Activated CD4-positive, alpha-beta memory T cell treated with anti-CD3 and anti-CD28 coated beads, Interleukin-2, amount 10 ng/mL, durations not matched to agents 7 days and 5 days (primary cell): ENCODE data around the gene SHC1. TPM values are rescaled to one million over a fixed set of nuclear protein-coding genes. Genes with fewer than 3 reads are reported as not detected.

Source experiments
- CTCF ChIA-PET: fragments of 350-600 bp; sonication (Branson Sonifier 250); formaldehyde crosslinking; loops from one replicate; lab custom pipeline; 2021; ENCODE audit warnings: antibody characterized with exemption, inconsistent platforms; lab: Charles Lee
- POLR2A ChIA-PET: fragments of 350-600 bp; sonication (Branson Sonifier 250); formaldehyde crosslinking; loops from one replicate; lab custom pipeline; 2021; ENCODE audit warnings: antibody characterized with exemption; lab: Charles Lee
- DNase-seq: peaks from one replicate; pipeline ENCODE4 v3.0.0-alpha.2; 2020
- H3K27ac Mint-ChIP-seq: one replicate; pipeline ENCODE4 v1.8.0; 2021; ENCODE audit warnings: mild to moderate bottlenecking, mixed read lengths
- H3K27me3 Mint-ChIP-seq: one replicate; pipeline ENCODE4 v1.8.0; 2021; ENCODE audit warnings: mixed read lengths
- H3K36me3 Mint-ChIP-seq: one replicate; pipeline ENCODE4 v1.8.0; 2021; ENCODE audit warnings: low read depth, mixed read lengths
- H3K4me1 Mint-ChIP-seq: one replicate; pipeline ENCODE4 v1.8.0; 2021; ENCODE audit warnings: mixed read lengths
- H3K4me3 Mint-ChIP-seq: one replicate; pipeline ENCODE4 v1.8.0; 2021; ENCODE audit warnings: mild to moderate bottlenecking, mixed read lengths
- H3K9me3 Mint-ChIP-seq: one replicate; pipeline ENCODE4 v1.8.0; 2021; ENCODE audit warnings: mixed read lengths
- total RNA-seq, 2 experiments: library from RNA; stranded (reverse); gene quantifications; one replicate each; pipeline ENCODE4 v1.2.3, GENCODE V29; 2021

The SHC1 gene
- total RNA-seq, 2 experiments from 2014 or later = 80.7 to 80.8 TPM

GRCh38 chr1:155006601-155007101 lies 36.1 kb upstream of the SHC1 start:
- ChIA-PET POLR2A (interaction anchor here (1.0 to 14.7 kb wide), 9 partner anchors 8 to 70 kb away, joined by 3 to 203 read pairs (median 9); partner anchors contain the start of genes CKS1B, FLAD1, LENEP and PMVK), CTCF (interaction anchor here (0.7 to 6.2 kb wide), 7 partner anchors 11 to 166 kb away, joined by 3 to 39 read pairs (median 4); partner anchors contain the start of genes FLAD1, KRTCAP2 and PBXIP1)
- H3K27me3 Mint-ChIP-seq = no peaks in the 10 kb centered on the region
- peaks cover 44% of the 10 kb centered on the region for H3K36me3 Mint-ChIP-seq
- peak overlapping the region; percentile 50 for H3K4me3 Mint-ChIP-seq
- DNase-seq = peak; percentile 58
- H3K27ac Mint-ChIP-seq = peak overlapping the region; percentile 90
- H3K4me1 Mint-ChIP-seq = peaks cover 60% of the 10 kb centered on the region
- no peaks in the 10 kb centered on the region for H3K9me3 Mint-ChIP-seq

GRCh38 chr1:155005076-155006011 lies 34.8 kb upstream of the SHC1 start:
- no peaks in the 10 kb centered on the region for H3K27me3 Mint-ChIP-seq
- peak overlapping the region; percentile 50 for H3K4me3 Mint-ChIP-seq
- H3K36me3 Mint-ChIP-seq = peaks cover 38% of the 10 kb centered on the region
- peak; percentile 39 for DNase-seq
- H3K27ac Mint-ChIP-seq = peak overlapping the region; percentile 90
- no peaks in the 10 kb centered on the region for H3K9me3 Mint-ChIP-seq
- H3K4me1 Mint-ChIP-seq = peaks cover 51% of the 10 kb centered on the region
- CTCF ChIA-PET = interaction anchor here (6.2 kb wide), 1 partner anchor 12 kb away, joined by 39 read pairs; no protein-coding TSS in a partner anchor
- POLR2A ChIA-PET = interaction anchor here (0.6 to 13.2 kb wide), 10 partner anchors 8 to 69 kb away, joined by 3 to 203 read pairs (median 6); partner anchors contain the start of genes FLAD1, PMVK and PYGO2

- Mint-ChIP-seq H3K36me3 (peaks cover 30% of the 10 kb centered on the region), H3K4me1 (peaks cover 52% of the 10 kb centered on the region), H3K27me3 (no peaks in the 10 kb centered on the region), H3K27ac (peak overlapping the region; percentile 90), H3K4me3 (peak overlapping the region; percentile 90), H3K9me3 (no peaks in the 10 kb centered on the region)
- no peak for DNase-seq
- POLR2A ChIA-PET = interaction anchor here (0.6 to 13.2 kb wide), 5 partner anchors 9 to 44 kb away, joined by 3 to 203 read pairs (median 3); partner anchors contain the start of gene CKS1B
- CTCF ChIA-PET = interaction anchor here (6.2 kb wide), 1 partner anchor 13 kb away, joined by 39 read pairs; no protein-coding TSS in a partner anchor
These were observed 34.0 kb upstream of the SHC1 start for GRCh38 chr1:155004352-155005075.

- Mint-ChIP-seq H3K9me3 (no peaks in the 10 kb centered on the region), H3K27ac (peak overlapping the region; percentile 90), H3K4me3 (peak overlapping the region; percentile 90), H3K36me3 (peaks cover 23% of the 10 kb centered on the region), H3K4me1 (peaks cover 56% of the 10 kb centered on the region), H3K27me3 (no peaks in the 10 kb centered on the region)
- CTCF ChIA-PET = interaction anchor here (6.2 kb wide), 1 partner anchor 14 kb away, joined by 39 read pairs; no protein-coding TSS in a partner anchor
- POLR2A ChIA-PET = interaction anchor here (0.9 to 13.2 kb wide), 4 partner anchors 10 to 30 kb away, joined by 3 to 203 read pairs (median 8); partner anchors contain the start of gene CKS1B
- DNase-seq = peak; percentile 50
These were observed 33.3 kb upstream of the SHC1 start for GRCh38 chr1:155003766-155004351.

DNA sequence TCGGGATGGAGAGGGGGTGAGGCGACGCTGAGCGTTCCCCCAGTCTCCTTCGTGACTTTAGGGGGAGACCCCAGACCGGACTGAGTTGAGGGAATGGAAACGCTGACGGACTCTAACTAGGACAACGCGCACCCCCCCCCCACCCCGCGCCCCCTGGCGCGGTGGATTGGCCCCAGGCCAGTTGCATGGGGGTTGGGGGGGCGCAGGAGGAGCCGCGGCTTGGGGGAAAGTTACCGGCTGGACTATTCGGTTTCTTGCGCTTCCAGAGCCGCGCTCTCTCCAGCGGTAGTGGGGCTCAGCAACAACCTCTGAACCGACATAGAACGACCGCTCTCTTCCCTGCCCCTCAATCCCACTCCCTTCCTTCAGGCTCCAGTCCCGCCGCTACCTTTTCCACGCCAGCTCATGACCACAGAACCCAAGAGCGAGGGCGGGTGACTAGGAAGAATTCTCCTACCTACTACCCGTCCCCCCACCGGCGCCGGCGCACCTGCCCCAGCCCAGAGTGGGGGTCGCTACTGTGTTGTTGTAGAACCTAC lies 32.7 kb upstream of the SHC1 start:
- Mint-ChIP-seq H3K27ac (peak overlapping the region; percentile 90), H3K36me3 (peaks cover 22% of the 10 kb centered on the region), H3K9me3 (no peaks in the 10 kb centered on the region), H3K4me3 (peak overlapping the region; percentile 90), H3K4me1 (peaks cover 56% of the 10 kb centered on the region), H3K27me3 (no peaks in the 10 kb centered on the region)
- ChIA-PET CTCF (interaction anchor here (6.2 kb wide), 1 partner anchor 14 kb away, joined by 39 read pairs; no protein-coding TSS in a partner anchor), POLR2A (interaction anchor here (1.7 to 13.2 kb wide), 2 partner anchors 10 to 29 kb away, joined by 12 to 203 read pairs; partner anchors contain the start of gene CKS1B)
- DNase-seq = peak; percentile 26

GRCh38 chr1:155002464-155003226 lies 32.1 kb upstream of the SHC1 start, which contains the start of gene ZBTB7B:
TSS of gene ZBTB7B (plus strand) at chr1:155002802. CDS start at chr1:155014661, 11,859 bp downstream.
- ChIA-PET CTCF (interaction anchor here (0.7 to 11.4 kb wide), 6 partner anchors 13 to 443 kb away, joined by 3 to 139 read pairs (median 4); partner anchors contain the start of genes FLAD1 and PMVK), POLR2A (interaction anchor here (0.5 to 13.2 kb wide), 5 partner anchors 11 to 395 kb away, joined by 3 to 203 read pairs (median 12); partner anchors contain the start of genes CKS1B and FLAD1)
- peak; percentile 37 for DNase-seq
- Mint-ChIP-seq H3K4me1 (peaks cover 57% of the 10 kb centered on the region), H3K36me3 (peaks cover 22% of the 10 kb centered on the region), H3K27me3 (no peaks in the 10 kb centered on the region), H3K4me3 (peak within 1 kb of the TSS; percentile 90), H3K9me3 (no peaks in the 10 kb centered on the region), H3K27ac (peak within 1 kb of the TSS; percentile 91)

DNA sequence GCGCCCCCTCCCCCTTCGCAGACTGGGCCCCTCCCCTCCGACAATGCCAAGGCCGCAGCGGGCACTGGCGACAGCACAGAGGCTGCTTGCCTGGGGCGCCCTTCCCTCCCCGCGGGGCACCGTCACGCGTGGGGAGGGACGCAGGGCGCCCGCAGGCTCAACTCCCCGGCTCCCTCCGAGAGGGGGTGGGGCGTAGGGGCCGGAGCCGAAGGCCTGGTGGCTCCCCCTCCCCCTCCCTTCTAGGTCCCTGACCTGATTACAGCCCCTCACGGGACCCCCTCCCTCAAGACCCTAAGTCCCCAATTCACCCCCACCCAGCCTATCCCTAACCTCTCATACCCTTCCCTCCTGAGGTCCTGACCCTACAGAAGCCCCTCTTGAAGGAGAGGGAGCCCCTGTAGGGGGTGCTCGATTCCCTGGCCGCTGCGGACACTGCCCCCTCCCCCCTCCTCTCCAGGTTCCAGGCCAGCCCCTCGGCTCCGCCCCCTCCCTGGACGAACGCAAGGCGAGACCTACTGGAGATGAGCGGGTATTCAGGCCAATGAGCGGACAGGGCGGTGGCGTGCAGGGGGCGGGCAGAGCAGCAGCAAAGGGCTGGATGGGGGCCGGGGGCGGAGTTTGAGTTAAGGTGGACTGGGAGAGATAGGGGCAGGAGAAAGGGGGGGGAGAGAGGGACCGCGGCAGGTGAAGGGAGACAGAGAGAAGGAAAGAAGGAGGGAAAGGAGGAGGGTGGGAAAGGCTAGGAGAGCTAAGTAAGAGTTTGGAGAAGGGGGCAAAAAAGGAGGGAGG lies 31.3 kb upstream of the SHC1 start:
- peak overlapping the region; percentile 90 for H3K4me3 Mint-ChIP-seq
- ChIA-PET CTCF (interaction anchor here (0.7 to 11.4 kb wide), 6 partner anchors 13 to 442 kb away, joined by 3 to 139 read pairs (median 4); partner anchors contain the start of genes FLAD1 and PMVK), POLR2A (interaction anchor here (0.8 to 13.2 kb wide), 6 partner anchors 12 to 395 kb away, joined by 3 to 203 read pairs (median 8); partner anchors contain the start of genes CKS1B and FLAD1)
- peaks cover 56% of the 10 kb centered on the region for H3K4me1 Mint-ChIP-seq
- DNase-seq = peak; percentile 99
- H3K36me3 Mint-ChIP-seq = peaks cover 22% of the 10 kb centered on the region
- no peaks in the 10 kb centered on the region for H3K27me3 Mint-ChIP-seq
- H3K27ac Mint-ChIP-seq = peak overlapping the region; percentile 91
- no peaks in the 10 kb centered on the region for H3K9me3 Mint-ChIP-seq

GRCh38 chr1:155001425-155001674 lies 30.8 kb upstream of the SHC1 start:
- ChIA-PET POLR2A (interaction anchor here (1.2 to 13.2 kb wide), 5 partner anchors 12 to 27 kb away, joined by 3 to 203 read pairs (median 12); partner anchors contain the start of genes CKS1B and FLAD1), CTCF (interaction anchor here (1.0 to 11.4 kb wide), 4 partner anchors 14 to 442 kb away, joined by 3 to 139 read pairs (median 5); partner anchors contain the start of gene FLAD1)
- H3K4me1 Mint-ChIP-seq = peaks cover 51% of the 10 kb centered on the region
- peaks cover 20% of the 10 kb centered on the region for H3K36me3 Mint-ChIP-seq
- DNase-seq = no peak
- H3K4me3 Mint-ChIP-seq = peak overlapping the region; percentile 90
- H3K27me3 Mint-ChIP-seq = no peaks in the 10 kb centered on the region
- H3K9me3 Mint-ChIP-seq = no peaks in the 10 kb centered on the region
- H3K27ac Mint-ChIP-seq = peak overlapping the region; percentile 91

DNA sequence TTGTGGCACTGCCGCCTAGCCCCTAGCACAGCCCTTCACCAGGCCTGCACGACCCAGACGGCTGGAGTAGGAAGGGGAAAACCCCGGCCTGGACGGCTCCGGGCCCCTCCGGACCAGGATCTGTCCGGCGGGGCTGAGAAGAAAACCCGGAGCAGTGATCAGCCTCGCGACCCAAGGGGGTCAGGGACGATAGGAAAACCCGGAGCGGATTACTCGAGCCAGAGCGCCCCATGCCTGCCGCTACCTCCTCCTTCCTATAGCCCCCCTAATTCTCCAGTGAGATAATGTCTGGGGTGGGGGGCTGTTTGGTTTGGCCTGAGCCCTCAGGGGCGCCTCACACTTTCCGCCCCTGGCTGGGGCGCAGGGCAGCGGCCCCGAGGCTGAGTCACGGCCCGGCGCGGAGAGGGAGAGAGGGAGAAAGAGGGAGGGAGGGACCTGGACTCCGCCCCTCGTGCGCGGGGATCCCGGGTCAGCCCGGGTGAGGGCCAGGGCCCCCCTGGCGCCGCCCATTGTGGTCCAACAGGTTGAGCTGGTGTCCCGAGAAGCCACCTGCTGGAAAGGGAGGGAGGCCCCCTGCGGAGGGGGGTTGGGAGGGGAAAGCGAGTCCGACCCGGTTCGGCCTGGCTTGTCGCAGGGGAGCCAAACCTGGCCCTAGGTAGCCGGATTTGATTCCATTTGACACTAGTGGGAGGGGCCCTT lies 30.3 kb upstream of the SHC1 start:
- CTCF ChIA-PET = interaction anchor here (0.6 to 11.4 kb wide), 9 partner anchors 7 to 441 kb away, joined by 3 to 139 read pairs (median 6); partner anchors contain the start of genes FLAD1 and PYGO2
- H3K4me1 Mint-ChIP-seq = peaks cover 47% of the 10 kb centered on the region

More for the DNA sequence above, 30.3 kb upstream of the SHC1 start:
- peak; percentile 86 for DNase-seq
- POLR2A ChIA-PET = interaction anchor here (1.0 to 13.2 kb wide), 8 partner anchors 13 to 45 kb away, joined by 3 to 203 read pairs (median 12); partner anchors contain the start of genes CKS1B, FLAD1, PBXIP1 and PYGO2
- no peaks in the 10 kb centered on the region for H3K9me3 Mint-ChIP-seq
- H3K36me3 Mint-ChIP-seq = peaks cover 19% of the 10 kb centered on the region
- H3K4me3 Mint-ChIP-seq = peak overlapping the region; percentile 90
- H3K27ac Mint-ChIP-seq = peak overlapping the region; percentile 91
- H3K27me3 Mint-ChIP-seq = no peaks in the 10 kb centered on the region
